ENCODE results near the gene AKT3. TPM values are rescaled to one million over a fixed set of nuclear protein-coding genes. Genes with fewer than 3 reads are reported as not detected.

The AKT3 gene
- polyA plus RNA-seq, 1 experiment, result 34.9 TPM

DNA sequence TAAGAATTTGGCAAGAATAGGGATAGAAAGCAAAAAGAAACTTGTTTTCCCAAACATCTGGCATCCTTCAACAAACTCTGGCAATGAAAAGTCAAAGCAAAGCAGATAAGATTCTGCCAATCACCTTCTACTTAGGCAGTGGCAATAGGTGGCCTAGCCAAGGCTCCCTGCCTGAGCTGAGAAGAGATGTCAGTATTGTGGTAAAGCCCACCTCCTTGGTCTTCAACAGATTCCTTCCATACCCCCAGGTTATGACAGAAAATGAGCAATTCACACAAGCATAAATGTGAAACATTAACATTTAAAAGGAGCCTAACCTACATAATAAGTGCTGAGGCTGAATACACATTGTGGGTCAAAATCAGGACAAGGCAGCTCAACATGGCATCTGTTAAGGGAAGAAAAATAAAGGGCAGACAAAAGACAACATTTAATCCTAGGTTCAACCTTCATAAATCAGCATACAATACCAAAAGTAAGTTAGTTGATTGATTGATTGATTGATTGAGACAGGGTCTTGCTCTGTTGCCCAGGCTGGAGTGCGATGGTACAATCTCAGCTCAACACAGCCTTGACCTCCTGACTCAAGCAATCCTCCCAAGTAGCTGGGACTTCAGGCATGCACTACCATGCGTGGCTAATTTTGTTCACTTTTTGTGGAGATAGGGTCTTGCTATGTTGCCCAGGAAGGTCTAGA lies 123.1 kb downstream of the AKT3 start:
- no peak overlapping the region for H3K4me3 ChIP-seq (ENCODE audit: low read depth, low read length)
- ChIA-PET CTCF (interaction anchor here (0.6 kb wide), 1 partner anchor 573 kb away, joined by 3 read pairs; no protein-coding TSS in a partner anchor), POLR2A (no interaction called here)
- no peaks in the 10 kb centered on the region for H3K27me3 ChIP-seq (ENCODE audit: control insufficient read depth, insufficient read depth, low read length)
- no peak for DNase-seq (ENCODE audit: low read depth, low spot score)
- H3K27ac ChIP-seq (ENCODE audit: low read depth, low read length), result no peak overlapping the region
- TF ChIP-seq, protein P1, sequence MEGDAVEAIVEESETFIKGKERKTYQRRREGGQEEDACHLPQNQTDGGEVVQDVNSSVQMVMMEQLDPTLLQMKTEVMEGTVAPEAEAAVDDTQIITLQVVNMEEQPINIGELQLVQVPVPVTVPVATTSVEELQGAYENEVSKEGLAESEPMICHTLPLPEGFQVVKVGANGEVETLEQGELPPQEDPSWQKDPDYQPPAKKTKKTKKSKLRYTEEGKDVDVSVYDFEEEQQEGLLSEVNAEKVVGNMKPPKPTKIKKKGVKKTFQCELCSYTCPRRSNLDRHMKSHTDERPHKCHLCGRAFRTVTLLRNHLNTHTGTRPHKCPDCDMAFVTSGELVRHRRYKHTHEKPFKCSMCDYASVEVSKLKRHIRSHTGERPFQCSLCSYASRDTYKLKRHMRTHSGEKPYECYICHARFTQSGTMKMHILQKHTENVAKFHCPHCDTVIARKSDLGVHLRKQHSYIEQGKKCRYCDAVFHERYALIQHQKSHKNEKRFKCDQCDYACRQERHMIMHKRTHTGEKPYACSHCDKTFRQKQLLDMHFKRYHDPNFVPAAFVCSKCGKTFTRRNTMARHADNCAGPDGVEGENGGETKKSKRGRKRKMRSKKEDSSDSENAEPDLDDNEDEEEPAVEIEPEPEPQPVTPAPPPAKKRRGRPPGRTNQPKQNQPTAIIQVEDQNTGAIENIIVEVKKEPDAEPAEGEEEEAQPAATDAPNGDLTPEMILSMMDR (IDR thresholded peaks at IDR 0.05; ENCODE audit: low read depth, low read length), result no peak
- H3K9me3 ChIP-seq (ENCODE audit: control insufficient read depth, insufficient read depth, low read length), result peaks cover 9% of the 10 kb centered on the region

DNA sequence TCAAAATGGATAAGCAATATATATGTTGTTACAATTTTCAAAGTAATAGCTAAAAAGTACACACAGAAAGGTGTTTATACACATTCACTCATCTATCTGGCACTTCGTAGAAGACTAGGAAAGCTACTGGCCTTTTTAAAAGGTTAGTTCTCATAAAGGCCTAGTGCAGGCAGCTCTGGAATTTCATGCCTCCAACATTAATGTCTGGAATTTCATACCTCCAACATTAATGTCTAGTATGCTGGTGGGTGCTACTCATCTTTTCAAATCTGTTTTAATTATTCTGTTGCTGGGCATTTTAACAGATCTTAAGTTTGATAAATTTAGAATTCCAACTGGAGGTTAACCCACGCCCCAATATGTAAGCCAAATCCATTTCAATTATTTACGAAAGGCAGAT lies 124.2 kb downstream of the AKT3 start:
- H3K27ac ChIP-seq (ENCODE audit: low read depth, low read length), result no peak overlapping the region
- no peak for DNase-seq (ENCODE audit: low read depth, low spot score)

DNA sequence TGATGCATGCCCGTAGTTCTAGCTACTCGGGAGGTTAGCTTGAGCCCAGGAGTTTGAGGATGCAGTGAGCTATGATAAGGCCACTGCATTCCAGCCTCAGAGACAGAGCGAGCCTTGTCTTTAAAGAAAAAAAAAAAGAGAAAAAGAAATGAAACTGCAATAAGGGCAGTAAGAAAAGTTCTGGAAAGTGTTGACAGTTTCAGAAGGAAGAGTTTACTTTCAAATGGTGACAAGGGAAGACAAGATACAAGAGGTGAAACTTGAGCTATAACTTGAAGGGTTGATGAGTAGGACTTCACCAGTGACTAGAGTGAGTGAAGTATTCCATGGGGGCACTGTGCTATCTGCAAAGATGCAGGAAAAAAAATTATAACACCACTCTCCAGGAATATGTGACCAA lies 125.0 kb downstream of the AKT3 start:
- Histone ChIP-seq H3K4me3 (ENCODE audit: low read depth, low read length) (no peak overlapping the region), H3K9me3 (ENCODE audit: control insufficient read depth, insufficient read depth, low read length) (peaks cover 2% of the 10 kb centered on the region; the same call in 1 of the 2 replicates), H3K27ac (ENCODE audit: low read depth, low read length) (no peak overlapping the region), H3K27me3 (ENCODE audit: control insufficient read depth, insufficient read depth, low read length) (no peaks in the 10 kb centered on the region)
- POLR2A ChIA-PET, result no interaction called here
- DNase-seq (ENCODE audit: low read depth, low spot score), result no peak
- CTCF ChIA-PET, result no interaction called here
- TF ChIP-seq, protein P1 (IDR thresholded peaks at IDR 0.05; ENCODE audit: low read depth, low read length), result no peak

More for the DNA sequence above, 124.2 kb downstream of the AKT3 start:
- TF ChIP-seq, protein P1 (IDR thresholded peaks at IDR 0.05; ENCODE audit: low read depth, low read length), result no peak
- Histone ChIP-seq H3K9me3 (ENCODE audit: control insufficient read depth, insufficient read depth, low read length) (peaks cover 9% of the 10 kb centered on the region), H3K27me3 (ENCODE audit: control insufficient read depth, insufficient read depth, low read length) (no peaks in the 10 kb centered on the region), H3K4me3 (ENCODE audit: low read depth, low read length) (no peak overlapping the region)
- ChIA-PET CTCF (no interaction called here), POLR2A (no interaction called here)

DNA sequence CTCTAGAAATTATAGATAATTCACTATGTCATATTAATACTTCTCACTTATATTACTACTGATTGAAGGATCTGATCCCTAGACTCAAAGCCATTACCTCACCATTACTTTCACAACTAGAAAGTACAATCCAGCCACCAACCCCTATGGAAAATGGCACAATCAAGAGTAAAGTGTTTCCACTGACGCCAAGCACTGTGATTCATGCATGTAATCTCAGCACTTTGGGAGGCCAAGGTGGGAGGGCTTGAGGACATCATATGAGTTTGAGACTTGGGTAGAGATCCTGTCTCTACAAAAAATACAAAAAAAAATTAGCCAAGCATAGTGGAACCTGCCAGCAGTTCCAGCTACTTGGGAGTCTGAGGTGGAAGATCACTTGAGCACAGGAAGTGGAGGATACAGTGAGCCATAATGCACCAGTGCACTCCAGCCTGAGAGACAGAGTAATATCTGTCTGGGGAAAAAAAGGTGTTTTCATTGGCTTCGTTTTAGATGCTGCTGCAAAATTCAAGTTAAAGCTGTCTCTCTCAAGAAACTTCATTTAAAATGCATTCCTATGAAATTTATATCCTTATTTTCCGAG lies 126.5 kb downstream of the AKT3 start:
- CTCF ChIA-PET, result no interaction called here
- H3K27ac ChIP-seq (ENCODE audit: low read depth, low read length), result no peak overlapping the region
- no peaks in the 10 kb centered on the region for H3K9me3 ChIP-seq (ENCODE audit: control insufficient read depth, insufficient read depth, low read length)
- no peak for DNase-seq (ENCODE audit: low read depth, low spot score)
- H3K4me3 ChIP-seq (ENCODE audit: low read depth, low read length), result no peak overlapping the region
- H3K27me3 ChIP-seq (ENCODE audit: control insufficient read depth, insufficient read depth, low read length), result no peaks in the 10 kb centered on the region
- TF ChIP-seq, protein P1 (IDR thresholded peaks at IDR 0.05; ENCODE audit: low read depth, low read length), result no peak
- POLR2A ChIA-PET, result no interaction called here

DNA sequence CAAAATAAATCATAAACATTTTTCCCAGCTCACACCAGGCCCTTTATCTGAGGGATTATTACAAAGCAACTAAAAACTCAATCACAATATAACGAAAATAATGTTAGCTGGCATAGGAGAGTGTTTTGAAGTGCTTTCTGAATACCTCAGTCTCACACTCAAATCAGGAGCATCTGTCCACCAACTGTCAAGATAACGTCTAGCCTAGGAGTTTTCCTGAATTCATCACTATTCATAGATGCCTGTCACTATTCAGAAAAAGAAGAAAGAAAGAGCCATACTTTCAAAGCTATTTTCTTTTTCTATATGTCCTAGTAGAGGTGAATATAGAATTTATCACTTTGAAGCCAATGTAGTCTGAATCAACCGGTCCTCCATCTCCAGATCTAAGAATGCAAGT lies 127.0 kb downstream of the AKT3 start:
- Histone ChIP-seq H3K27ac (ENCODE audit: low read depth, low read length) (no peak overlapping the region), H3K9me3 (ENCODE audit: control insufficient read depth, insufficient read depth, low read length) (no peaks in the 10 kb centered on the region), H3K4me3 (ENCODE audit: low read depth, low read length) (no peak overlapping the region), H3K27me3 (ENCODE audit: control insufficient read depth, insufficient read depth, low read length) (no peaks in the 10 kb centered on the region)
- CTCF ChIA-PET, result no interaction called here
- POLR2A ChIA-PET, result no interaction called here
- TF ChIP-seq, protein P1 (IDR thresholded peaks at IDR 0.05; ENCODE audit: low read depth, low read length), result no peak
- no peak for DNase-seq (ENCODE audit: low read depth, low spot score)
